Ascending aorta (tissue), 2 donors: ENCODE results near the gene SIN3B. TPM values are rescaled to one million over a fixed set of nuclear protein-coding genes. Genes with fewer than 3 reads are reported as not detected.

ENCODE experiments used
- DNase-seq, 2 donors: peaks; one replicate each; pipeline ENCODE4 v3.0.0-alpha.2; 2019; ENCODE audit warnings: low spot score in 2 of 2
- H3K27ac ChIP-seq, 2 donors: fragments of 200-600 bp; sonication (generic); one replicate each; pipeline ENCODE4 v1.5.1; 2016 to 2017; ENCODE audit warnings: mild to moderate bottlenecking in 1 of 2
- H3K27me3 ChIP-seq: fragments of 200-600 bp; sonication (generic); one replicate; pipeline ENCODE4 v1.5.1; 2017
- H3K36me3 ChIP-seq, 2 donors: fragments of 200-600 bp; sonication (generic); one replicate each; pipeline ENCODE4 v1.5.1; 2016
- H3K4me1 ChIP-seq, 2 donors: fragments of 200-600 bp; sonication (generic); one replicate each; pipeline ENCODE4 v1.5.1; 2016 to 2017; ENCODE audit warnings: mild to moderate bottlenecking in 1 of 2
- H3K4me3 ChIP-seq, 2 donors: fragments of 200-600 bp; sonication (generic); one replicate each; pipeline ENCODE4 v1.5.1; 2016 to 2017; ENCODE audit warnings: mild to moderate bottlenecking in 1 of 2
- H3K9me3 ChIP-seq, 2 donors: fragments of 200-600 bp; sonication (generic); one replicate each; pipeline ENCODE4 v1.5.1; 2016
- intact Hi-C: fragments of 100-400 bp; cut with DNase I; formaldehyde crosslinking; loops from one replicate; pipeline ENCODE4 v1.15.1; 2023
- total RNA-seq: library from RNA; depleted of rRNA; stranded (reverse); fragments of >200 nt; gene quantifications from one replicate; pipeline ENCODE4 v1.1.0, GENCODE V29; 2016
- TF ChIP-seq, protein P1 (sequence below), 3 experiments: fragments of 200-600 bp in 2 of 3; fragments of 450-650 bp in 1 of 3; sonication (generic) in 2 of 3; IDR thresholded peaks; one replicate each; pipeline ENCODE4 v1.5.1; 2016 to 2019; ENCODE audit warnings: antibody characterized with exemption in 3 of 3, mild to moderate bottlenecking in 1 of 3, moderate library complexity in 1 of 3

The SIN3B gene
- total RNA-seq, 1 donor from 2014 or later, result 72.3 TPM

DNA sequence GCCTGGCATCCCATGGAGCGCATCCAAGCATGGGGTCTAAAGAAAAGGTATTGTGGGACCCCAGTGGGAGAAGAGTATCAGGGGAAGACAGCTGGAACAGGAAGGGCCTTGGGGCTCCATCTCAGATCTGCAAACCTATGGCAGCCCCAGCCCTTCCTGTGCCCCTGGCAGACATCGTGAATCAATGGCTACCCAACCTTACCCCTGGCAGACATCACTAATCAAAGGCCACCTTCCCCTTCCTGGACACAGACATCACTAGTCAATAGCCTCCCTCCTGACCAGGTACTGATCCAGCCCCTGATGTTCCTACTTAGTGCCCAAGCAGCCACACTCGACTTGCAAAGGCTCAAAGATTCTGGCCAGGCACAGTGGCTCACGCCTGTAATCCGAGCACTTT lies 75.4 kb downstream of the SIN3B start:
- H3K27me3 ChIP-seq, result no peaks in the 10 kb centered on the region
- no peaks in the 10 kb centered on the region for H3K36me3 ChIP-seq
- no peak overlapping the region for H3K4me3 ChIP-seq
- H3K4me1 ChIP-seq, result no peaks in the 10 kb centered on the region
- no peak overlapping the region for H3K27ac ChIP-seq
- TF ChIP-seq, protein P1, sequence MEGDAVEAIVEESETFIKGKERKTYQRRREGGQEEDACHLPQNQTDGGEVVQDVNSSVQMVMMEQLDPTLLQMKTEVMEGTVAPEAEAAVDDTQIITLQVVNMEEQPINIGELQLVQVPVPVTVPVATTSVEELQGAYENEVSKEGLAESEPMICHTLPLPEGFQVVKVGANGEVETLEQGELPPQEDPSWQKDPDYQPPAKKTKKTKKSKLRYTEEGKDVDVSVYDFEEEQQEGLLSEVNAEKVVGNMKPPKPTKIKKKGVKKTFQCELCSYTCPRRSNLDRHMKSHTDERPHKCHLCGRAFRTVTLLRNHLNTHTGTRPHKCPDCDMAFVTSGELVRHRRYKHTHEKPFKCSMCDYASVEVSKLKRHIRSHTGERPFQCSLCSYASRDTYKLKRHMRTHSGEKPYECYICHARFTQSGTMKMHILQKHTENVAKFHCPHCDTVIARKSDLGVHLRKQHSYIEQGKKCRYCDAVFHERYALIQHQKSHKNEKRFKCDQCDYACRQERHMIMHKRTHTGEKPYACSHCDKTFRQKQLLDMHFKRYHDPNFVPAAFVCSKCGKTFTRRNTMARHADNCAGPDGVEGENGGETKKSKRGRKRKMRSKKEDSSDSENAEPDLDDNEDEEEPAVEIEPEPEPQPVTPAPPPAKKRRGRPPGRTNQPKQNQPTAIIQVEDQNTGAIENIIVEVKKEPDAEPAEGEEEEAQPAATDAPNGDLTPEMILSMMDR (IDR thresholded peaks at IDR 0.05), result no peak
- no peak for DNase-seq
- intact Hi-C loops, result no loop called here
- H3K9me3 ChIP-seq, result no peaks in the 10 kb centered on the region

DNA sequence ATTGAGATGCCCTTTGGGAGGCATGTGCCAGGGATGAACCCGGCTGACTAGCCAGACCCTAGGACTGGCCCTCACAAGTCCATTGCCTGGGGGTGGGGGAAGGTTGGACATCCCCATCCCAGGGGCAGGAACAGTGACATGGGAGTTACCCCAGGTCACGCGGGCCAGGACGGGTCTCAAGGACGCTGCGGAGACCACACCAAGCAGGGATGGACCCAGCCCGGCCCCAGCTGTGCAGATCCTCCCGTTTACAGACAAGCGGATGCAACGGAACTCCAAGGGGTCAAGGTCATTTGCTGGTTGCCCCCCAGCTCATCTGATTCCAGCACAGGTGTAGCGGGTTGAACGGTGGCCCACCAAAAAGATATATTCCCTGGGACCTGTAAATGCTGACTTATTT lies 79.6 kb downstream of the SIN3B start:
- Histone ChIP-seq H3K4me1 (no peaks in the 10 kb centered on the region), H3K36me3 (no peaks in the 10 kb centered on the region), H3K27me3 (no peaks in the 10 kb centered on the region), H3K4me3 (no peak overlapping the region), H3K9me3 (peaks cover 5 to 18% of the 10 kb centered on the region in 2 donors), H3K27ac (no peak overlapping the region)
- intact Hi-C loops, result no loop called here
- no peak for DNase-seq
- TF ChIP-seq, protein P1 (IDR thresholded peaks at IDR 0.05), result no peak

DNA sequence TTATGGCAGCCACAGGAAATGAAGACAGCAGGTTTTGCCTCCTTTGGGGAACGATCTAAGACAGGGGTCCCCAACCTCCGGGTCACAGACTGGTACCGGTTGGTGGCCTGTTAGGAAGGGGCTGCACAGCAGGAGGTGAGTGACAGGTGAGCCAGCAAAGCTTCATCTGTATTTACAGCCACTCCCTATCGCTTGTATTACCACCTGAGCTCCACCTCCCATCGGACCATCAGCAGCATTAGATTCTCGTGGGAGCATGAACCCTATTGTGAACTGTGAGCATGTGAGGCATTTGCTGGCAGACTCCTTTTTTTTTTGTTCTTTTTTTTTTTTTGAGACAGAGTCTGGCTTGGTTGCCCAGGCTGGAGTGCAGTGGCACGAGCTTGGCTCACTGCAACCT lies 81.8 kb downstream of the SIN3B start:
- Histone ChIP-seq H3K27me3 (no peaks in the 10 kb centered on the region), H3K4me3 (no peak overlapping the region), H3K4me1 (no peaks in the 10 kb centered on the region), H3K27ac (no peak overlapping the region), H3K36me3 (no peaks in the 10 kb centered on the region), H3K9me3 (peaks cover 5 to 32% of the 10 kb centered on the region in 2 donors)
- intact Hi-C loops, result no loop called here
- TF ChIP-seq, protein P1 (IDR thresholded peaks at IDR 0.05), result no peak
- no peak for DNase-seq

DNA sequence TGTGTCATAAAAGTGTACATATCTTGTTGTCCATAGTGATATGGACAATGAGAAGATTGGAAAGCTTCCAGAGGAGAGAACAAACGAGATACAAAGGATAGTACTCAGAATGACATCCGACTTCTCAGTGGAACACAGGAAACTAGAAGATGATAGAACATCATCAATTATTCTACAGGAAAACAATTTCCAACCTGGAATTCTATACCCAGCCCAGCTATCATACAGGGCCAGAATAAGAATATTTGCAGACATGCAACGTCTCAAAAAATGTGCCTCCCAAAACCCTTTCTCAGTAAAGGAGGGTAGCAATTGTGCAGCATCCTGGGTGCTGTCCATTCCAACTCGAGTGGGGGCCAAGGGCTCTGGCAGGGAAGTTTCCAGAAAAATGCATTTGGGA lies 83.6 kb downstream of the SIN3B start:
- no peak overlapping the region for H3K4me3 ChIP-seq
- no peaks in the 10 kb centered on the region for H3K4me1 ChIP-seq
- intact Hi-C loops, result no loop called here
- no peaks in the 10 kb centered on the region for H3K27me3 ChIP-seq
- peaks cover 5 to 32% of the 10 kb centered on the region in 2 donors for H3K9me3 ChIP-seq
- DNase-seq, result no peak
- no peak overlapping the region for H3K27ac ChIP-seq
- TF ChIP-seq, protein P1 (IDR thresholded peaks at IDR 0.05), result no peak
- no peaks in the 10 kb centered on the region for H3K36me3 ChIP-seq

DNA sequence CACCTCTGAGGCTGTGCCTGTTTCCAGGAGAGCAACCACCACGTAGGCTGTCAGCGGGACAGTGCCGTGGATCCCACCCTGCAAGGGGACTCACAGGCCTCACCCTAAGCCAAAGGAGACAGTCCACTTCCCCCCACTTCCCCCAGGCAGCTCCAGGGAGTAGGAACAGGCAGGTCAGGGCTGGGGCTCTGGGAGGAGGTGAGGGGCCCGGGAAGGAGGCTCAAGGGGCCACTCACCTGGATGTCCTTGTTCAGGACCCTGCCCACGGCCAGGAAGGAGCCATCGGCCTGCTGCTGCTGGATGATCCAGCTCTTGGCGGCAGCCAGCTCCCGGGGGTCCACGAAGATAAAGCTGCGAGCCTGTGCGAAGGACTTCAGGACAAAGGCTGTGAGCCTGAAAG lies 85.2 kb downstream of the SIN3B start:
- Histone ChIP-seq H3K36me3 (no peaks in the 10 kb centered on the region), H3K4me1 (no peaks in the 10 kb centered on the region), H3K27me3 (no peaks in the 10 kb centered on the region), H3K4me3 (no peak overlapping the region), H3K27ac (no peak overlapping the region), H3K9me3 (peaks cover 5 to 37% of the 10 kb centered on the region in 2 donors)
- intact Hi-C loops, result no loop called here
- no peak for DNase-seq
- TF ChIP-seq, protein P1 (IDR thresholded peaks at IDR 0.05), result no peak

DNA sequence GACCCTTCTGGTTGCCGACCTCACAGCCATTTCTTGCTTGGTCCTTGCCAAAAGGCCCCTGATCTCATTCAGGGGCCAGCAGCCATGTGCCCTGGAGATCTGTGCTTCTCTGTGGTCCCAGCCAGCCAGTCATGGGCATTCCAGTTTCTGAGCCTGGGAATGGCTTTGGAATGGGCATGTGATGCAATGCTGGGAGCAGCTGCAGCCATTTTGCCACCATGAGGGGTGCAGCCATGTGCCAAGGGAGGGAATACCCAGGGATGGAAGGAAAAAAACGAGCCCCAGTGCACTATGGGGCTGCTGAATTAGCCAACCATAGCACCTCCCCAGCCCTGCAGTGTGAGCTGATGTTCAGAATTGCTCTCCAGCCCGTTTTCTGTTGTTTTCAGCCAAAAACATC lies 85.9 kb downstream of the SIN3B start:
- no peaks in the 10 kb centered on the region for H3K27me3 ChIP-seq
- DNase-seq, result no peak
- H3K4me3 ChIP-seq, result no peak overlapping the region
- no peak overlapping the region for H3K27ac ChIP-seq
- TF ChIP-seq, protein P1 (IDR thresholded peaks at IDR 0.05), result no peak
- intact Hi-C loops, result no loop called here
- no peaks in the 10 kb centered on the region for H3K36me3 ChIP-seq
- H3K4me1 ChIP-seq, result no peaks in the 10 kb centered on the region
- peaks cover 5 to 41% of the 10 kb centered on the region in 2 donors for H3K9me3 ChIP-seq
